SK-N-SH (cell line): ENCODE measurements around the gene ZDHHC16.

Source experiments
- EZH2phosphoT487 ChIP-seq: fragments of 200-600 bp; sonication (generic); IDR thresholded peaks from 2 replicates; pipeline ENCODE4 v1.6.1; 2017; ENCODE audit warnings: low read depth, mixed run types, mild to moderate bottlenecking, antibody characterized with exemption, moderate library complexity, borderline replicate concordance
- NFIC ChIP-seq: IDR thresholded peaks from 2 replicates; pipeline ENCODE4 v1.4.0; 2012; ENCODE audit warnings: borderline replicate concordance
- RFX5 ChIP-seq: IDR thresholded peaks from 2 replicates; pipeline ENCODE4 v1.6.1; 2012; ENCODE audit warnings: mild to moderate bottlenecking, improper control_type of control experiment, low read length
- TF ChIP-seq, protein P1 (sequence below): IDR thresholded peaks from 2 replicates; pipeline ENCODE4 v1.4.0; 2012; ENCODE audit warnings: low read depth, borderline replicate concordance
- TF ChIP-seq, protein P2 (sequence below): fragments of 200-600 bp; sonication (generic); IDR thresholded peaks from 2 replicates; pipeline ENCODE4 v1.6.1; 2017; ENCODE audit warnings: antibody characterized with exemption, mild to moderate bottlenecking, moderate library complexity
- TF ChIP-seq, protein P3 (sequence below): IDR thresholded peaks from 2 replicates; pipeline ENCODE4 v1.6.1; 2012; ENCODE audit warnings: mild to moderate bottlenecking, low read depth, low read length, moderate library complexity
- TF ChIP-seq, protein P4 (sequence below): IDR thresholded peaks from 2 replicates; pipeline ENCODE4 v1.4.0; 2012; ENCODE audit warnings: low read depth

DNA sequence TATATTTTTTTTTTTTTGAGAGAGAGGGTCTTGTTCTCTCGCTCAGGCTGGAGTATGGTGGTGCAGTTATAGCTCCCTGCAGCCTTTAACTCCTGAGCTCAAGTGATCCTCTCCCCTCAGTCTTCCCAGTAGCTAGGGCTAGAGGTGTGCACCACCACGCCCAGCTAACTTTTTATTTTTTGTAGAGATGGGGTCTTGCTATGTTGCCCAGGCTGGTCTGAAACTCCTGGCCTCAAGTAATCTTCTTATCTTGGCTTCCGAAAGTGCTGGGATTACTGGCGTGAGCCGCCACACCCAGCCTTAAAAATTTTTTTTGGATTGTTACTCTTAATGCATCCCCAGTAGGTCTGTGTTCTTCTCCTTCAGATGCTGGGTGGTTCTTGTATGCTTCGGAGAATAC, 56.9 kb downstream of the ZDHHC16 start:
- TF ChIP-seq, protein P1, sequence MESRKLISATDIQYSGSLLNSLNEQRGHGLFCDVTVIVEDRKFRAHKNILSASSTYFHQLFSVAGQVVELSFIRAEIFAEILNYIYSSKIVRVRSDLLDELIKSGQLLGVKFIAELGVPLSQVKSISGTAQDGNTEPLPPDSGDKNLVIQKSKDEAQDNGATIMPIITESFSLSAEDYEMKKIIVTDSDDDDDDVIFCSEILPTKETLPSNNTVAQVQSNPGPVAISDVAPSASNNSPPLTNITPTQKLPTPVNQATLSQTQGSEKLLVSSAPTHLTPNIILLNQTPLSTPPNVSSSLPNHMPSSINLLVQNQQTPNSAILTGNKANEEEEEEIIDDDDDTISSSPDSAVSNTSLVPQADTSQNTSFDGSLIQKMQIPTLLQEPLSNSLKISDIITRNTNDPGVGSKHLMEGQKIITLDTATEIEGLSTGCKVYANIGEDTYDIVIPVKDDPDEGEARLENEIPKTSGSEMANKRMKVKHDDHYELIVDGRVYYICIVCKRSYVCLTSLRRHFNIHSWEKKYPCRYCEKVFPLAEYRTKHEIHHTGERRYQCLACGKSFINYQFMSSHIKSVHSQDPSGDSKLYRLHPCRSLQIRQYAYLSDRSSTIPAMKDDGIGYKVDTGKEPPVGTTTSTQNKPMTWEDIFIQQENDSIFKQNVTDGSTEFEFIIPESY, result no peak
- TF ChIP-seq, protein P2, sequence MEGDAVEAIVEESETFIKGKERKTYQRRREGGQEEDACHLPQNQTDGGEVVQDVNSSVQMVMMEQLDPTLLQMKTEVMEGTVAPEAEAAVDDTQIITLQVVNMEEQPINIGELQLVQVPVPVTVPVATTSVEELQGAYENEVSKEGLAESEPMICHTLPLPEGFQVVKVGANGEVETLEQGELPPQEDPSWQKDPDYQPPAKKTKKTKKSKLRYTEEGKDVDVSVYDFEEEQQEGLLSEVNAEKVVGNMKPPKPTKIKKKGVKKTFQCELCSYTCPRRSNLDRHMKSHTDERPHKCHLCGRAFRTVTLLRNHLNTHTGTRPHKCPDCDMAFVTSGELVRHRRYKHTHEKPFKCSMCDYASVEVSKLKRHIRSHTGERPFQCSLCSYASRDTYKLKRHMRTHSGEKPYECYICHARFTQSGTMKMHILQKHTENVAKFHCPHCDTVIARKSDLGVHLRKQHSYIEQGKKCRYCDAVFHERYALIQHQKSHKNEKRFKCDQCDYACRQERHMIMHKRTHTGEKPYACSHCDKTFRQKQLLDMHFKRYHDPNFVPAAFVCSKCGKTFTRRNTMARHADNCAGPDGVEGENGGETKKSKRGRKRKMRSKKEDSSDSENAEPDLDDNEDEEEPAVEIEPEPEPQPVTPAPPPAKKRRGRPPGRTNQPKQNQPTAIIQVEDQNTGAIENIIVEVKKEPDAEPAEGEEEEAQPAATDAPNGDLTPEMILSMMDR, result no peak
- TF ChIP-seq, protein P3, sequence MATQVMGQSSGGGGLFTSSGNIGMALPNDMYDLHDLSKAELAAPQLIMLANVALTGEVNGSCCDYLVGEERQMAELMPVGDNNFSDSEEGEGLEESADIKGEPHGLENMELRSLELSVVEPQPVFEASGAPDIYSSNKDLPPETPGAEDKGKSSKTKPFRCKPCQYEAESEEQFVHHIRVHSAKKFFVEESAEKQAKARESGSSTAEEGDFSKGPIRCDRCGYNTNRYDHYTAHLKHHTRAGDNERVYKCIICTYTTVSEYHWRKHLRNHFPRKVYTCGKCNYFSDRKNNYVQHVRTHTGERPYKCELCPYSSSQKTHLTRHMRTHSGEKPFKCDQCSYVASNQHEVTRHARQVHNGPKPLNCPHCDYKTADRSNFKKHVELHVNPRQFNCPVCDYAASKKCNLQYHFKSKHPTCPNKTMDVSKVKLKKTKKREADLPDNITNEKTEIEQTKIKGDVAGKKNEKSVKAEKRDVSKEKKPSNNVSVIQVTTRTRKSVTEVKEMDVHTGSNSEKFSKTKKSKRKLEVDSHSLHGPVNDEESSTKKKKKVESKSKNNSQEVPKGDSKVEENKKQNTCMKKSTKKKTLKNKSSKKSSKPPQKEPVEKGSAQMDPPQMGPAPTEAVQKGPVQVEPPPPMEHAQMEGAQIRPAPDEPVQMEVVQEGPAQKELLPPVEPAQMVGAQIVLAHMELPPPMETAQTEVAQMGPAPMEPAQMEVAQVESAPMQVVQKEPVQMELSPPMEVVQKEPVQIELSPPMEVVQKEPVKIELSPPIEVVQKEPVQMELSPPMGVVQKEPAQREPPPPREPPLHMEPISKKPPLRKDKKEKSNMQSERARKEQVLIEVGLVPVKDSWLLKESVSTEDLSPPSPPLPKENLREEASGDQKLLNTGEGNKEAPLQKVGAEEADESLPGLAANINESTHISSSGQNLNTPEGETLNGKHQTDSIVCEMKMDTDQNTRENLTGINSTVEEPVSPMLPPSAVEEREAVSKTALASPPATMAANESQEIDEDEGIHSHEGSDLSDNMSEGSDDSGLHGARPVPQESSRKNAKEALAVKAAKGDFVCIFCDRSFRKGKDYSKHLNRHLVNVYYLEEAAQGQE, result no peak
- no peak for TF ChIP-seq EZH2phosphoT487
- TF ChIP-seq, protein P4, sequence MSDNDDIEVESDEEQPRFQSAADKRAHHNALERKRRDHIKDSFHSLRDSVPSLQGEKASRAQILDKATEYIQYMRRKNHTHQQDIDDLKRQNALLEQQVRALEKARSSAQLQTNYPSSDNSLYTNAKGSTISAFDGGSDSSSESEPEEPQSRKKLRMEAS, result no peak
- no peak for TF ChIP-seq RFX5
- no peak for TF ChIP-seq NFIC
